ENCODE measurements around the gene MAP3K21. TPM values are rescaled to one million over a fixed set of nuclear protein-coding genes. Genes with fewer than 3 reads are reported as not detected.

MAP3K21 gene
- total RNA-seq, 1 donor from 2014 or later, result 6.9 TPM

- DNase-seq (ENCODE audit: extremely low spot score in 2 of 2), result no peak
- H3K4me3 ChIP-seq, result no peak overlapping the region
- H3K9me3 ChIP-seq, result no peaks in the 10 kb centered on the region
- intact Hi-C loops (cut with DNase I), result no loop called here
- no peaks in the 10 kb centered on the region for H3K27me3 ChIP-seq
- H3K4me1 ChIP-seq, result no peaks in the 10 kb centered on the region
- TF ChIP-seq POLR2A (IDR thresholded peaks at IDR 0.05), result no peak
- no peak for TF ChIP-seq CTCF (IDR thresholded peaks at IDR 0.05)
- TF ChIP-seq POLR2AphosphoS5 (IDR thresholded peaks at IDR 0.05; ENCODE audit: insufficient read depth in 1 of 2, low read depth in 1 of 2), result no peak
- H3K36me3 ChIP-seq, result no peaks in the 10 kb centered on the region
- H3K27ac ChIP-seq, result no peak overlapping the region
These were observed 93.8 kb downstream of the MAP3K21 start for GRCh38 chr1:233421293-233421692.

GRCh38 chr1:233424779-233425178 lies 97.3 kb downstream of the MAP3K21 start:
- intact Hi-C loops (cut with DNase I), result no loop called here
- Histone ChIP-seq H3K27ac (no peak overlapping the region), H3K27me3 (no peaks in the 10 kb centered on the region), H3K9me3 (no peaks in the 10 kb centered on the region), H3K36me3 (no peaks in the 10 kb centered on the region), H3K4me3 (no peak overlapping the region), H3K4me1 (no peaks in the 10 kb centered on the region)
- DNase-seq (ENCODE audit: extremely low spot score in 2 of 2), result no peak
- TF ChIP-seq POLR2A (IDR thresholded peaks at IDR 0.05) (no peak), CTCF (IDR thresholded peaks at IDR 0.05) (no peak), POLR2AphosphoS5 (IDR thresholded peaks at IDR 0.05; ENCODE audit: insufficient read depth in 1 of 2, low read depth in 1 of 2) (no peak)

GRCh38 chr1:233427907-233428306 lies 100.4 kb downstream of the MAP3K21 start:
- no peaks in the 10 kb centered on the region for H3K27me3 ChIP-seq
- TF ChIP-seq CTCF (IDR thresholded peaks at IDR 0.05) (no peak), POLR2AphosphoS5 (IDR thresholded peaks at IDR 0.05; ENCODE audit: insufficient read depth in 1 of 2, low read depth in 1 of 2) (no peak), POLR2A (IDR thresholded peaks at IDR 0.05) (no peak)
- no peaks in the 10 kb centered on the region for H3K4me1 ChIP-seq
- no peaks in the 10 kb centered on the region for H3K9me3 ChIP-seq
- no peak overlapping the region for H3K27ac ChIP-seq
- H3K36me3 ChIP-seq, result no peaks in the 10 kb centered on the region
- intact Hi-C loops (cut with DNase I), result no loop called here
- no peak for DNase-seq (ENCODE audit: extremely low spot score in 2 of 2)
- H3K4me3 ChIP-seq, result no peak overlapping the region

GRCh38 chr1:233431753-233432403 lies 104.4 kb downstream of the MAP3K21 start:
- no peaks in the 10 kb centered on the region for H3K36me3 ChIP-seq
- no peaks in the 10 kb centered on the region for H3K27me3 ChIP-seq
- no peaks in the 10 kb centered on the region for H3K4me1 ChIP-seq
- intact Hi-C loops (cut with DNase I), result no loop called here
- no peak for DNase-seq (ENCODE audit: extremely low spot score in 2 of 2)
- no peak overlapping the region for H3K4me3 ChIP-seq
- H3K27ac ChIP-seq, result no peak overlapping the region
- H3K9me3 ChIP-seq, result no peaks in the 10 kb centered on the region
- TF ChIP-seq POLR2AphosphoS5 (IDR thresholded peaks at IDR 0.05; ENCODE audit: insufficient read depth in 1 of 2, low read depth in 1 of 2) (no peak), POLR2A (IDR thresholded peaks at IDR 0.05) (no peak), CTCF (IDR thresholded peaks at IDR 0.05) (no peak)

GRCh38 chr1:233432916-233433315 lies 105.4 kb downstream of the MAP3K21 start:
- Histone ChIP-seq H3K36me3 (no peaks in the 10 kb centered on the region), H3K27ac (no peak overlapping the region), H3K4me3 (no peak overlapping the region), H3K27me3 (no peaks in the 10 kb centered on the region), H3K9me3 (no peaks in the 10 kb centered on the region), H3K4me1 (no peaks in the 10 kb centered on the region)
- DNase-seq (ENCODE audit: extremely low spot score in 2 of 2), result no peak
- intact Hi-C loops (cut with DNase I), result no loop called here
- TF ChIP-seq POLR2AphosphoS5 (IDR thresholded peaks at IDR 0.05; ENCODE audit: insufficient read depth in 1 of 2, low read depth in 1 of 2), result no peak
- TF ChIP-seq POLR2A (IDR thresholded peaks at IDR 0.05), result no peak
- no peak for TF ChIP-seq CTCF (IDR thresholded peaks at IDR 0.05)
